Panc1 (cell line): ENCODE measurements around the gene TYW3.

Experiments used
- CTCF ChIP-seq: fragments of 450-650 bp; IDR thresholded peaks from 2 replicates; pipeline ENCODE4 v1.5.1; 2017; ENCODE audit warnings: mild to moderate bottlenecking
- TF ChIP-seq, protein P1 (sequence below), 2 experiments: IDR thresholded peaks; 2 replicates each; pipeline ENCODE4 v1.6.1; 2011 to 2012; ENCODE audit warnings: low read depth in 2 of 2, control low read depth in 1 of 2, low read length in 1 of 2, mild to moderate bottlenecking in 1 of 2, moderate library complexity in 1 of 2; ENCODE audit not compliant: insufficient read depth in 1 of 2

GRCh38 chr1:74733604-74734484 lies 892 bp downstream of the TYW3 start:
- peak; percentile 78; the same call in 1 of the 2 replicates for TF ChIP-seq CTCF
- TF ChIP-seq, protein P1, sequence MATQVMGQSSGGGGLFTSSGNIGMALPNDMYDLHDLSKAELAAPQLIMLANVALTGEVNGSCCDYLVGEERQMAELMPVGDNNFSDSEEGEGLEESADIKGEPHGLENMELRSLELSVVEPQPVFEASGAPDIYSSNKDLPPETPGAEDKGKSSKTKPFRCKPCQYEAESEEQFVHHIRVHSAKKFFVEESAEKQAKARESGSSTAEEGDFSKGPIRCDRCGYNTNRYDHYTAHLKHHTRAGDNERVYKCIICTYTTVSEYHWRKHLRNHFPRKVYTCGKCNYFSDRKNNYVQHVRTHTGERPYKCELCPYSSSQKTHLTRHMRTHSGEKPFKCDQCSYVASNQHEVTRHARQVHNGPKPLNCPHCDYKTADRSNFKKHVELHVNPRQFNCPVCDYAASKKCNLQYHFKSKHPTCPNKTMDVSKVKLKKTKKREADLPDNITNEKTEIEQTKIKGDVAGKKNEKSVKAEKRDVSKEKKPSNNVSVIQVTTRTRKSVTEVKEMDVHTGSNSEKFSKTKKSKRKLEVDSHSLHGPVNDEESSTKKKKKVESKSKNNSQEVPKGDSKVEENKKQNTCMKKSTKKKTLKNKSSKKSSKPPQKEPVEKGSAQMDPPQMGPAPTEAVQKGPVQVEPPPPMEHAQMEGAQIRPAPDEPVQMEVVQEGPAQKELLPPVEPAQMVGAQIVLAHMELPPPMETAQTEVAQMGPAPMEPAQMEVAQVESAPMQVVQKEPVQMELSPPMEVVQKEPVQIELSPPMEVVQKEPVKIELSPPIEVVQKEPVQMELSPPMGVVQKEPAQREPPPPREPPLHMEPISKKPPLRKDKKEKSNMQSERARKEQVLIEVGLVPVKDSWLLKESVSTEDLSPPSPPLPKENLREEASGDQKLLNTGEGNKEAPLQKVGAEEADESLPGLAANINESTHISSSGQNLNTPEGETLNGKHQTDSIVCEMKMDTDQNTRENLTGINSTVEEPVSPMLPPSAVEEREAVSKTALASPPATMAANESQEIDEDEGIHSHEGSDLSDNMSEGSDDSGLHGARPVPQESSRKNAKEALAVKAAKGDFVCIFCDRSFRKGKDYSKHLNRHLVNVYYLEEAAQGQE (IDR thresholded peaks at IDR 0.05; ENCODE audit: insufficient read depth in 1 of 2, low read depth in 2 of 2, low read length in 1 of 2): no peak
